NCI-H1092 treated with DMSO at 0.1 percent for 48 hours (cell line): ENCODE measurements around the gene CNTN3.

Experiments
- DNase-seq: peaks from one replicate; lab custom pipeline; 2025; lab: John Stamatoyannopoulos, UW

Gene CNTN3

DNA sequence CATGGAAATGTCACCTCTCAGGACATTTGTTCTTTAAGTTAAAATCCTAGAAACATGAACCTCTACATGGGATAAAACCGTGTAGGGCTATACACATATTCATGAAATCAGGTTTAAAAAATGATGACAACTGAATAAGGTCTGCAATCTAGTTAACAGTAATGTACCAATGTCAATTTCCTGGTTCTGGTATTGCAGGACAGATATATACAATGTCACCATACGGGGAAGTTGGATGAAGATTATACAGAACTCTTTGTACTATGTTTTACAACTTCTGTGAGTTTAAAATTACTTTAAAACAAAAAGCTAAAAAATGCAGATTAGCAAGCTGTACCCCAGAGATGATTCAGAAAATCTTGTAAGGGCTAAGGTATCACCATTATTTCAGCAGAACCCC lies 6.7 kb downstream of the CNTN3 start:
- DNase-seq: no peak

DNA sequence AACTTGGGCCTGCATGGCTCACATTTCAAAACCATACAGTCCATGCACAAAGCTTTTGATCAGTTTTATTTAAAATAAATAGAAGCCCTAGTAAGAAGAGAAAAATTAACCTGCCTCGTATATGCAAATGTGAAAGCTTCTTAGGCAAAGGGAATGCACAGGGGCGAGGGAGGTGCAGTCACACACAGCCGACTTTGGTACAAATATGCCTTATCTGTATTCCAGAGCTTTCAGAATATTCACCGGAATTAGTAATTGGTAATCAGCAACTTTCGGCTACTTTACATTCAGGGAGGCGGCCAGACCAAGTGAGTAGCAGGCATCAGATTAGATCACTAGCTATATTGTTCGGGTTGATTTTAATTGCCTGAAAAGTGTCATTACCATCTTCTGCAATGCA lies 7.5 kb downstream of the CNTN3 start:
- no peak for DNase-seq

DNA sequence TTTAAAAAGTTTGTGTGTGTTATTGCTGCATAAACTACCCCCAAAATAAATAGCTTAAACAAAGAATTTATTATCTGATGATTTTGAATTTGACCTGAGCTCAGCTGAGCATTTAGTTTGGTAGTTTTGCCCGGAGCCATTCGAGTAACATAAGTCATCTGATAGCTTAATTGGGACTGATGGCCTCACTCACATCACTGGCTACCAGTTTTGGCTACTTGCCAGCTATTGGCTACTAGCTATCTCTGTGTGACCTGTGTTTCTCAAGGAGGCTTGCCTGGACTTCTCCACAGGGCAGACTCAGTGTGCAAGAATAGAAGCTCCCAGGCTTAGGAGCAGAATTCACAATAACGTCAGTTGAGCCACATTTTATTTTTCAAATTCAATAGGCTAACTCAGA lies 9.0 kb downstream of the CNTN3 start:
- no peak for DNase-seq

DNA sequence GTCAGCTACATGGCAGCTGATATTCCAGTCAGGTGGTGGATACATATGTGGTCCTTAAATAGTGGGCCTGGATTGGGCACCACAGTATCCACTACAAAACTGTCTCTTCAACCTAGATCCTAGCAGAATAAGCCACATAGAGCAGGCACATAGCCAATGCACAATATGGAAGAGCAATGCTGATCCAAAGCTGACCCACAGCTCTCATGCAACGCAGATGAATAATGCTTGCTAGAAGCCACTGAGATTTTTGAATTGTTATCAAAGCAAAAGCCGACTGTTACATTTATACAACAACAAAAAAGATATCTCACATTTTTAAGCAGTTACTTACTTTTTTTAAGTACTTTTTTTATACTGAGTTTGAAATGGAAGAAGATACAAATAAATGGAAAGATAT lies 11.2 kb downstream of the CNTN3 start:
- no peak for DNase-seq

DNA sequence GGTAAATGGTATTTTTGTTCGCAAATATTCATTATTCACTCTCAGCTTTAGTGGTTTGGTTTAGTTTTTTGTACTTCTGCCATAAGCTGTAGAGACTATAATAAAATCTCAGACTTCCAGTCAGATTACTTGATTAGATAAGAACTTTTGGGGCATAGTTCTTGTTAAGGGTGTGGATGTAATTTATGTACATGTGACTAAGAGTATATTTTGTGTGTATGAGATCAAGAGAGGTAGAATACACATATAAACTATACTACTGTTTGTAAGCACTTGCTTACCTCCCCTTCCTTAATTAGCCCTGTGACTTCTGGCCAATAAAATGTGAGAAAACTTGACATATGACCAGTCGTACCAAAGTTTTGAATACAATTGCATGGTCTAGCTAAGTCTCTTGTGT lies 12.0 kb downstream of the CNTN3 start:
- DNase-seq: no peak

DNA sequence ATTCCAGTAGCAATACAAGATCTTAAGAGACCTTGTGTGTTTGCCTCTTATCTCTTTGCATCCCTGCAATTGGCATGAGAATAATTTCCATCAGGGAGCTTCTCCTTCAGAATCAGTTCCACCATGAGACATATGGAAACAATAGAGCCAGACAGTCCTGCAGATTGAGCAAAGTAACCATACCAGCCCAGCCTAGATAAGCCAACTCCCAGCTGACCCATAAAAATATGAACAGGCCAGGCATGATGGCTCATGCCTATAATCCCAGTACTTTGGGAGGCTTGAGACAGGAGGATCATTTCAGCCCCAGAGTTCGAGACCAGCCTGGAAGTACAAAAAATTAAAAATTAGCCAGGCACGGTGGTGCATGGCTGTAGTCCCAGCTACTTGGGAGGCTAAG lies 12.7 kb downstream of the CNTN3 start:
- DNase-seq: no peak

DNA sequence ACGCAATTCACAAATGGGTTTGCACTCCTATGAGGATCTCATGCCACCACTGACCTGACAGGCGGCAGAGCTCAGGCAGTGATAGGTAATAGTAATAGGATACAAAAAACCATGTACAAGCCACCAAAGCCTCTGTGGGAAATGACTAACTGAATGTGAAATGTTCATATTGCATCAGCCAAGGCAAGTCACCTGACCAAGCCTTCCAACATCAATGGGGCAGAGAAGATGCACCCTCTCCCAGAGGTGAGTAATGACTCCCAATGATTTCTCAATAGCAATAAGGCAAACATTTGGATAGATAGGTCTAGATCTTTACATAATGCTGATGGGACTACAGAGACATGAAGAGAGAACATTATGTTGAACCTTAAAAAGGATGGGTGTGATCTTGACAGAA lies 14.9 kb downstream of the CNTN3 start:
- no peak for DNase-seq

DNA sequence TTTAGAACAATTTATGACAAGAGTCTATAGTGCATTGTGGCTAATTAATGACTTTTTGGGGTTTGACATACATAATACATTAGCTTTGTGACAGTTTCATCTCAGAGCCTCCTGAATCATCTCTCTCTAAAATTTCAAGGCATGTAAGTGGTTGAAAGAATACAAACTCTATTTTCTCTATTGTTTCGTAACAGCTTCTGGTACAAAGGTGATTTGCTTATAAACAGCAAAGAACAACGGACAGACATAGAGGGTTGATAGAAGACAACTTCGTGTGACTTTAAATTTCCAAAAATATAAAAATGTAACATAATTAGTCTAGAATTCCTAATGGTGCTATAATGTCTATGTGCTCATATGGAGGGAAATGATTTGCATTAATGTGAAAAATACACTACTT lies 21.3 kb downstream of the CNTN3 start:
- DNase-seq: no peak

DNA sequence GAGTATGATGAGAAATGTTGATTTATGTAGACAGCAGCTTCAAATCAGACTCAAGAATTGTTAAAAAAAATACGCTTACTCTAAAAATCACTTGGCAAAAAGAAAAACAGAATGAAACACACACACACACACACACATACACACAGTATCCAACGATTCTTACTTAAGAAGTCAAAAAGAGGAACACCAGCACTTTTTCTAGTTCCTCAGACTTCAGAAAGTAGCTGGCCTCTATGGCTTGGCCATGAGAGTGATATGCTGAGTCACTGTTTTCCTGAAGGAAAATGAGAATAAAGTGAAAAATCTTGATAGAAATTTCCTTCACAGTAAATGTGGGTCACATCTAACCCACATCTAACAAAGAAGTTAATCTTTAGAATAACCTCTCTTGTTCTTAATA lies 22.1 kb downstream of the CNTN3 start:
- DNase-seq: no peak

DNA sequence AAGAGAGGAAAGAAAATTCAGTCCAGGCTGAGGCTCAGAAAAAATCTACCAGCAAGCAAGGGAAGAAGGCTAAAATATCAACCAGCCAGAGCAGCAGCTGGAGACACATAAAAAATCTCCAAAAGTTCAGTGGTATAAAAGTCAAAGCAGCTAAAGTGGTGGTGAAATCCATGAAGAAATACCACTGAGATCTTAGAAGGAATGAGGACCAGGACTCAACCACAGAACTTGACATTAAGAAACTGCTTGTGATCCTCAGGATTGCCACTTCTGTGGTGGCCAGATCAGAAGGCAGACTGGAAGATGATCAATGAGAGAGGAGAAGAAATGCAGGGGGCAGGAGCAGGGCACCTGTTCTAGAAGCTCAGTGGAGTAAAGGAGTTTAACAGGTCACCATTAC lies 22.5 kb downstream of the CNTN3 start:
- no peak for DNase-seq

DNA sequence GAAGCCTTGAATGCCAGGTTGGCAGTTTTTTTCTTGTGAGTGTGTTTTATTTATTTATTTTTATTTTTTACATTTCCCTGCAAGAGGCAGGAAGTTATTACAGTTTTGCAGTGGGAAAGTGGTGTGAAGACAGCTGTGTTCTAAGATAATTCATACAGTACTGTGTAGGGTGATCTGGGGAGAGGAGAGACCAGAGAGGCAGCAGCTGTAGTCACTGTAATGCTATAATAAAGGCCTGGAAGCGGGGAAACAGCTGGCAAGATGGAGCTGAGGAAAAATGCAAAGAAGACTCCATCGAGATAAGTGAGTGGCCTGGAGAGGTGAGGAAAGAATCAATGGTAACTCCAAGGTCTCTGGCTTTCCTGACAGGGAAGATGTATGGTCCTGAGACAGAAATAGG lies 23.1 kb downstream of the CNTN3 start:
- no peak for DNase-seq

DNA sequence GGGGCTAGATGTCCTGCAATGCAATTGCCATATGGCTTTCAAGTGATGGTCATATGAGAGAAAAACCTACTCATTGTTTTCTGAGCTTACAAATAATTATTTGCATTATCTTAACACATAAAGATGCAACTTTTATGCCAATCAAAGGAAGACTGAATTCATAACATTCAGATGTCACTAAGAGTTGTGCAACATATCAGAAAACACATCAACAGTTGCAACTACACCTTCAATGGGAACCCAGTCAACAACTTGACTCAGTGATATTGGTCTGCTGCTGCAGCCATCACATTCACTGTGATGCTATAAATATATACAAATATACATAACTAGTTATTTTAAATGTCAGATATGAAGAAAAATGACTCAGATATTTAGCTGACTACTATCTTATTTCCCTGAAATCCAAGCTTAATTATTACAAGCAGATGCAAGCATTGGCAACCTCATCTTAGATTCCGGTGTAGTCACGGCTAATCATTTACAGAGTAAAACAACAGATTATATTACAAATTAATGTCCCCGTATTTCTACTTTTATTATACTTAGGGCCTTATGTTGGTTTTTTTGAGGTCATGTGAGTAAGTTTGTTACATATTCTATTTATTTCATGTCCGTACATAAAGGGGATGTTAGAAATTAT lies 23.7 kb downstream of the CNTN3 start:
- DNase-seq: no peak

DNA sequence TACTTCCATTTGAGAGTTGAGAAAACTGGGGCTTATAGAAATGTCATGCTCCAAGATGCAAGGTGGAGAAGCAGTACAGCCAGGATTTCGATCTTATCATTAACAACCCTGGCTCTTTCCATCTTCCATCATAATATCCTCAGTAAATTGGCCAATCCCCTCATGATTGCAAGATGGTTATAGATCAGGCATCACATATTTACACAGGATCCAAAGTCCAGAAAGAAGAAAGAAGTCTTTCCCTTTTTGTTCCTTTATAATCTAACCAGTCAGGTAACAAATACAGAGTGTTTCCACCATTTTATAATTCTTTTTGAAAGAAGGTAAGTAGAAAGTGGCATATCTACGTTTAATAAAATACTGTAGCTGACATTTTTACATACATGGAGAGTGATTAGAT lies 29.7 kb downstream of the CNTN3 start:
- DNase-seq: no peak

DNA sequence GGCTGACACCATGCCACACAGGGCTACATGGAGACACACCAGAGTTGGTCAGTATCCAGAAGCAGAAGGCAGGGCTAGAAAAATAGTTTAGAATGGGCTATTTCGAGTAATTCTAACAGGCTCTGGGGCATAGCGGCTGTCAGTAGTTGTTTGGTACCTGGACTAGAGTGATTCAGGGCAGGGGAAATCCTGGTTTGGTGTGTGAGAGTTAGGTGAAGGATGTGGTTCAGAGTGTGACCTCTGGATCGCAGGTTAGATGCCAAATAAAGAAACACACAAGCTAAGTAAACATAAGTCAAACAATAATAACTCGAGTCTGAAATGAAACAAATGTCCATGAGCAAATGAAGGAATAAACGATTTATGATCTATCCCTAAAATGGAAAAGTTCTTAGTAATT lies 31.5 kb downstream of the CNTN3 start:
- no peak for DNase-seq

DNA sequence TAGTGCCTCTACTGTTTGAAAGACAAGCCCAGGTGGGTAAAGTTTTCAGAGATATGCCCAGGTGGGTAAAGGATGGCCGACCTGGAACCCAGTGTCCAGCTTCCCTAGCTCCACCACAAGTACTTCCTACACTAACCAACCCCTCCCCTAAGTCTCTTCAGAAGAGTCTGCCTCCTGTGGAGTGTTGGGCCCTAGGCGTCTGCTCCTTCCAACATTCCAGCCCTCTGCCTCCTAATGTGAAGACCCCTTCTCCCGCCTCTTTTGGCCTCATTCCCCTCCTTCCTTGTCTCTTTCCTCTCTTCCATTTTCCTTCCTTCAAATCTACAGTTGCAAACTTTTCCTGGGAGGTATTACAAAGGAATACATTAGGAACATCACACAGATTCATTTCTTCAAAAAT lies 38.6 kb downstream of the CNTN3 start:
- no peak for DNase-seq

DNA sequence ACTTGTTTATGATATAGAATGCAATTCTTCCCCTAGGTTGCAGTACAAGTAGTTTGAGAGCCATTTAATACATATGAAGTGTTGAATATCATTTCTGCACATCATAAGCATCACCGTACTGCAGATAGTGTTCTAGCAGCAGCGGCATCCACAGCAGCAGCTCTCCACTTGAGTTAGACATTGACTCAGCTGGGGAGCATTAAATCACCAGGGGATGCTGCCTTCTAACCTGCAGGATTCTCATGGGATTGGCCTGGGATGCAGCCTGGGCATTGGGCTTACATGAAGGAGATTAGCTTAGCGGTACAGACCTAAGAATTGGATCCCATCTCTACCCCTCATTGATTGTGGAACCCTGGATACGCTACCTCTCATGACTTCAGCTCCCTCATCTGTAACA lies 43.3 kb downstream of the CNTN3 start:
- DNase-seq: no peak
